ENCODE results near the gene SCRN2.

DNA sequence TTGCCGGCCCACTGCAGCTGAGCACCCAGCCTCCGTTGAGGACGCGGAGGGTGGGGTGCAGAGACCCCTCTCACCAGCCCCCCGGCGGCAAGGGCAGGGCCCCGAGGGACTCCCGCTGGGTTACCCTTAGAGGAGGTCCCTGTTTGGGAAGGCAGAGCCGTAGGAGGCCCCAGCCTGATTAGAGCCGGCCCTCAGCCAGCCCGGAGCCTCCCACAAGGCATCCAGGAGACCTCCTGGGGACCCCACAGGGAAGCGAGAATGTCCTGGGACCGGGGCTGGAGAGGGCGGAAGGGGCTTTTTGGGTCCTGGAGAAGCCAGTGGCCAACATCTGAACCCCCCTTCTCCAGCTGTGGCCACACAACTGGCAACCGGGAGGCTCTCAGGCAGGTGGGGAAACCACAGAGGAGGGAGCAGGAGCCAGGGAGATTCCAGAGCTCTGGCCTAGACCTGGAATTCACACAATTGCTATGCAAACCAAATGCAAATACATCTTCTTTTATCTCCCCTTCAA, 31.6 kb upstream of the SCRN2 start:
- TF ChIP-seq, protein P1, sequence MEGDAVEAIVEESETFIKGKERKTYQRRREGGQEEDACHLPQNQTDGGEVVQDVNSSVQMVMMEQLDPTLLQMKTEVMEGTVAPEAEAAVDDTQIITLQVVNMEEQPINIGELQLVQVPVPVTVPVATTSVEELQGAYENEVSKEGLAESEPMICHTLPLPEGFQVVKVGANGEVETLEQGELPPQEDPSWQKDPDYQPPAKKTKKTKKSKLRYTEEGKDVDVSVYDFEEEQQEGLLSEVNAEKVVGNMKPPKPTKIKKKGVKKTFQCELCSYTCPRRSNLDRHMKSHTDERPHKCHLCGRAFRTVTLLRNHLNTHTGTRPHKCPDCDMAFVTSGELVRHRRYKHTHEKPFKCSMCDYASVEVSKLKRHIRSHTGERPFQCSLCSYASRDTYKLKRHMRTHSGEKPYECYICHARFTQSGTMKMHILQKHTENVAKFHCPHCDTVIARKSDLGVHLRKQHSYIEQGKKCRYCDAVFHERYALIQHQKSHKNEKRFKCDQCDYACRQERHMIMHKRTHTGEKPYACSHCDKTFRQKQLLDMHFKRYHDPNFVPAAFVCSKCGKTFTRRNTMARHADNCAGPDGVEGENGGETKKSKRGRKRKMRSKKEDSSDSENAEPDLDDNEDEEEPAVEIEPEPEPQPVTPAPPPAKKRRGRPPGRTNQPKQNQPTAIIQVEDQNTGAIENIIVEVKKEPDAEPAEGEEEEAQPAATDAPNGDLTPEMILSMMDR (IDR thresholded peaks at IDR 0.05; ENCODE audit: insufficient read depth, low read length), result no peak
- TF ChIP-seq, protein P2, sequence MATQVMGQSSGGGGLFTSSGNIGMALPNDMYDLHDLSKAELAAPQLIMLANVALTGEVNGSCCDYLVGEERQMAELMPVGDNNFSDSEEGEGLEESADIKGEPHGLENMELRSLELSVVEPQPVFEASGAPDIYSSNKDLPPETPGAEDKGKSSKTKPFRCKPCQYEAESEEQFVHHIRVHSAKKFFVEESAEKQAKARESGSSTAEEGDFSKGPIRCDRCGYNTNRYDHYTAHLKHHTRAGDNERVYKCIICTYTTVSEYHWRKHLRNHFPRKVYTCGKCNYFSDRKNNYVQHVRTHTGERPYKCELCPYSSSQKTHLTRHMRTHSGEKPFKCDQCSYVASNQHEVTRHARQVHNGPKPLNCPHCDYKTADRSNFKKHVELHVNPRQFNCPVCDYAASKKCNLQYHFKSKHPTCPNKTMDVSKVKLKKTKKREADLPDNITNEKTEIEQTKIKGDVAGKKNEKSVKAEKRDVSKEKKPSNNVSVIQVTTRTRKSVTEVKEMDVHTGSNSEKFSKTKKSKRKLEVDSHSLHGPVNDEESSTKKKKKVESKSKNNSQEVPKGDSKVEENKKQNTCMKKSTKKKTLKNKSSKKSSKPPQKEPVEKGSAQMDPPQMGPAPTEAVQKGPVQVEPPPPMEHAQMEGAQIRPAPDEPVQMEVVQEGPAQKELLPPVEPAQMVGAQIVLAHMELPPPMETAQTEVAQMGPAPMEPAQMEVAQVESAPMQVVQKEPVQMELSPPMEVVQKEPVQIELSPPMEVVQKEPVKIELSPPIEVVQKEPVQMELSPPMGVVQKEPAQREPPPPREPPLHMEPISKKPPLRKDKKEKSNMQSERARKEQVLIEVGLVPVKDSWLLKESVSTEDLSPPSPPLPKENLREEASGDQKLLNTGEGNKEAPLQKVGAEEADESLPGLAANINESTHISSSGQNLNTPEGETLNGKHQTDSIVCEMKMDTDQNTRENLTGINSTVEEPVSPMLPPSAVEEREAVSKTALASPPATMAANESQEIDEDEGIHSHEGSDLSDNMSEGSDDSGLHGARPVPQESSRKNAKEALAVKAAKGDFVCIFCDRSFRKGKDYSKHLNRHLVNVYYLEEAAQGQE (IDR thresholded peaks at IDR 0.05; ENCODE audit: insufficient replicate concordance, low read depth), result no peak
- TF ChIP-seq POLR2AphosphoS5 (IDR thresholded peaks at IDR 0.05; ENCODE audit: low read depth), result no peak
- TF ChIP-seq GABPA (IDR thresholded peaks at IDR 0.05; ENCODE audit: low read depth), result no peak
- TF ChIP-seq SPI1 (IDR thresholded peaks at IDR 0.05; ENCODE audit: borderline replicate concordance, low read depth), result no peak

All from HL-60 (cell line).